Tibial nerve (tissue), 4 donors: ENCODE measurements around the gene SHLD2. TPM values are rescaled to one million over a fixed set of nuclear protein-coding genes. Genes with fewer than 3 reads are reported as not detected.
A peak's percentile ranks its signal among the peaks of the same experiment; 100 is the strongest.
"Not testable (repeated sequence)": the region's sequence is repeated elsewhere in the genome, so short reads cannot be mapped to it uniquely, and the experiment has no call there.

ENCODE experiments used
- DNase-seq, 2 donors: peaks; one replicate each; pipeline ENCODE4 v3.0.0-alpha.2; 2019; ENCODE audit warnings: low spot score in 2 of 2
- H3K27ac ChIP-seq, 4 donors: fragments of 200-600 bp; sonication (generic) in 3 of 4; one replicate each; pipeline ENCODE4 v1.5.1; 2017 to 2019; ENCODE audit warnings: mild to moderate bottlenecking in 1 of 4
- H3K27me3 ChIP-seq, 2 donors: fragments of 200-600 bp; sonication (generic) in 1 of 2; one replicate each; pipeline versions ENCODE4 v1.5.1 to v1.6.0; 2017 to 2019
- H3K36me3 ChIP-seq, 3 donors: fragments of 200-600 bp; sonication (generic); one replicate each; pipeline ENCODE4 v1.5.1; 2018 to 2019
- H3K4me1 ChIP-seq, 4 donors: fragments of 200-600 bp; sonication (generic) in 3 of 4; one replicate each; pipeline ENCODE4 v1.5.1; 2017 to 2019
- H3K4me3 ChIP-seq, 4 donors: fragments of 200-600 bp; sonication (generic) in 3 of 4; one replicate each; pipeline ENCODE4 v1.5.1; 2017 to 2019; ENCODE audit warnings: mild to moderate bottlenecking in 1 of 4, moderate library complexity in 1 of 4
- H3K9me3 ChIP-seq, 4 donors: fragments of 200-600 bp; sonication (generic) in 3 of 4; one replicate each; pipeline ENCODE4 v1.5.1; 2017 to 2019
- EP300 ChIP-seq, 2 donors: sonication (generic); formaldehyde crosslinking; IDR thresholded peaks; one replicate each; pipeline ENCODE4 v1.6.1; 2017; ENCODE audit warnings: antibody characterized with exemption in 2 of 2, mild to moderate bottlenecking in 1 of 2
- WGBS, 2 donors: methylation state at CpG; one replicate each; pipeline ENCODE4 v1.1.5; 2018; 5-methylcytosine and 5-hydroxymethylcytosine counted together
- total RNA-seq, 4 donors: library from RNA; depleted of rRNA; stranded (reverse); fragments of >200 nt; gene quantifications; one replicate each; pipeline ENCODE4 v1.1.0, GENCODE V29; 2016

SHLD2 gene
- total RNA-seq, 4 donors from 2014 or later, result 14.1 to 39.6 (median 28.6) TPM

DNA sequence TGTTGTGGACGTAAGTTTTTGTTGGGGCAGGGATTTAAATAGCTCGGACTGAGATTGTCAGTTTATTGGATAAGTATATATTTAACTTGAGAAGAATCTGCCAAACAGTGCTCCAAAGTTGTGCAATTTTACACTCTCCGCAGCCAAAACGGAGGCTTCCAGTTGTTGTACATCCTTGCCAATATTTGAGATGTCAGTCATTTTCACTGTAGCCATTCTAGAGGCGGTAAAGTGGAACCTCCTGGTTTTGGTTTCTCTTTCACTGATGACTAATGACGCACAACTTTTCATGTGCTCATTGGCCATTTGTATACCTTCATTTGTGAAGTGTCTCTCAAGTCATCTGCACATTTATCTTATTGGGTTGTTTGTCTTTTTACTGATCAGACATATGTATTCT lies 105.9 kb downstream of the SHLD2 start:
- not testable (repeated sequence) for H3K9me3 ChIP-seq, H3K4me1 ChIP-seq, H3K4me3 ChIP-seq, H3K27ac ChIP-seq, H3K36me3 ChIP-seq, H3K27me3 ChIP-seq
- 68 to 77% methylated on average over 6 of the region's 6 CpGs for WGBS, 2 donors
- TF ChIP-seq EP300 (IDR thresholded peaks at IDR 0.05), result peak in 1 of 2 donors; percentile 27
- DNase-seq, result peak in 1 of 2 donors; percentile 34

DNA sequence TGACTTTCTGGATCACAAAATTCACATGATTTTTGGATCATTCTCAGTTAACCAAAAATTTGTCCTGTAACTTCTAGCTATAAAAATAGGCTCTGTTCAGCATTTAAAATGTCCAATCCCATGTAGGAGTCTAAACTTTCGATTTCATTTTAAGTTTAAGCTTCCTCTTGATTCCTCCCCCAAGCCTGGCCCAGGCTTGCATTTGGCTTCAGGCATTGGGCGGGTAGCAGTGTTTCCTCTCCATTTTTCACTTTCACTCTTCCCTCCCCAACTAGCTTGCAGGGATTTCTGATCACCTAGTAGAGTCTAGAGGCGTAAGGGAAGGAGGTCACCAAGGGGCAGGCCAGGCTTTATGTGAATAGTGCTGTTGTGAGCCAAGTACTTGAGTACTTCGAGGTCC lies 109.8 kb downstream of the SHLD2 start:
- 24 to 41% methylated on average over 3 of the region's 4 CpGs for WGBS, 2 donors
- not testable (repeated sequence) for H3K4me3 ChIP-seq, H3K27ac ChIP-seq, DNase-seq, H3K27me3 ChIP-seq, H3K9me3 ChIP-seq, H3K36me3 ChIP-seq
- peaks cover 0 to 15% (median 0%) of the 10 kb centered on the region in 4 donors for H3K4me1 ChIP-seq

DNA sequence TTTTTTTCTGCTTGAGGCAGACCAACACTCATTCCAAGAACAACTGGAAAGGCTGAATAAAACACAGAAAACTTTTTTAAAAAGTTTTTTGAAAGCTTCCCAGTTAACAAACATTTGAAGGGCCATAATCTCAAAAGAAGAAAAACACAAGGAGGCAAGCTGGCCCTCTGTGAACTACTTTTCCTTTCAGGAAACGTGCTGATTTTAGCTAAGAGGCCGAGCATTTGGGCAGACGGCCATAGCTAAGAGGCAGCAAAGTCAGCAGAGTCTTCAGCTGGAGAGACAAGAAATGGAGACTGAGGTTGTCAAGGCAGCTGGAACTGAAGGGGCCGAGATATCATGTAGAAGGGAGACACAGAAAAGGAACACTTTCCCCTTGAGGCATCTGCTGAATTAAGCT lies 111.9 kb downstream of the SHLD2 start:
- H3K9me3 ChIP-seq, H3K27me3 ChIP-seq, DNase-seq, H3K4me3 ChIP-seq, H3K27ac ChIP-seq, H3K36me3 ChIP-seq: not testable (repeated sequence)
- H3K4me1 ChIP-seq, result peaks cover 0 to 15% (median 0%) of the 10 kb centered on the region in 4 donors
- WGBS, 2 donors, result 54 to 57% methylated on average over 4 of the region's 4 CpGs

DNA sequence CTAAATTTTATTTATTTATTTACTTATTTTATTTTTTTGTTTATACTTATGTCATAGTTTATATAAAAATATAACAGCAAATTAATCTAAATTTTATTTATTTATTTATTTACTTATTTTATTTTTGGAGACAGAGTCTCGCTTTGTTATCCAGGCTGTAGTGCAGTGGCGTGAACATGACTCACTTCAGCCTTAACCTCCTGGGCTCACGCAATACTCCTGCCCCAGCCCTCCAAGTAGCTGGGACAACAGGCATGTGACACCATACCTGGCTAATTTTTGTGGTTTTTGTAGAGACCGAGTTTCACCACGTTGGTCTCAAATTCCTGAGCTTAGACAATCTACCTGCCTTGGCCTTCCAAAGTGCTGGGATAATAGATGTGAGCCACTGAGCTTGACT lies 115.3 kb downstream of the SHLD2 start:
- 94 to 95% methylated on average over 5 of the region's 5 CpGs for WGBS, 2 donors
- not testable (repeated sequence) for H3K9me3 ChIP-seq, H3K27ac ChIP-seq, DNase-seq, H3K4me1 ChIP-seq, H3K4me3 ChIP-seq, H3K27me3 ChIP-seq
- peaks cover 0 to 17% (median 0%) of the 10 kb centered on the region in 3 donors for H3K36me3 ChIP-seq

DNA sequence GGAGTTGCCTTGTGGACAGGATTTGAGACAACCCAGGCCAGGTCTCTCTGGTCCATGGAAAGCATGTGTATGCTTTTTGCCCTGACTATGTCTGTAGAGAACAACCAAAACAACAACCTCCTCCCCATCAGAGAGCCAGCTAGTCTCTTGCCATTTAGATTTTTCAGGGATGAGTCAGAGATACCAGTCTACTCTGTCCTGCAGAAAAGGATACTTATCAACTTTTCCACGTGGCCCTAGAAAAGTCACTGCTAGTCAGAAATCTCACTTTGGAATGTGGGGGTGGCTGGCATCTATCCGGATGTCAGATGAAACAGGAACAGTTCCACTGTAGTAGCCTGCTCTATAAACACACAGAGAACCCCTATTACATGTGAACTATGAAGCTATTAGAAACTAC lies 116.8 kb downstream of the SHLD2 start:
- H3K9me3 ChIP-seq, DNase-seq, H3K4me1 ChIP-seq, H3K27me3 ChIP-seq, H3K4me3 ChIP-seq, H3K27ac ChIP-seq: not testable (repeated sequence)
- peaks cover 0 to 17% (median 0%) of the 10 kb centered on the region in 3 donors for H3K36me3 ChIP-seq
- WGBS, 2 donors, result 63 to 72% methylated on average over 2 of the region's 2 CpGs

DNA sequence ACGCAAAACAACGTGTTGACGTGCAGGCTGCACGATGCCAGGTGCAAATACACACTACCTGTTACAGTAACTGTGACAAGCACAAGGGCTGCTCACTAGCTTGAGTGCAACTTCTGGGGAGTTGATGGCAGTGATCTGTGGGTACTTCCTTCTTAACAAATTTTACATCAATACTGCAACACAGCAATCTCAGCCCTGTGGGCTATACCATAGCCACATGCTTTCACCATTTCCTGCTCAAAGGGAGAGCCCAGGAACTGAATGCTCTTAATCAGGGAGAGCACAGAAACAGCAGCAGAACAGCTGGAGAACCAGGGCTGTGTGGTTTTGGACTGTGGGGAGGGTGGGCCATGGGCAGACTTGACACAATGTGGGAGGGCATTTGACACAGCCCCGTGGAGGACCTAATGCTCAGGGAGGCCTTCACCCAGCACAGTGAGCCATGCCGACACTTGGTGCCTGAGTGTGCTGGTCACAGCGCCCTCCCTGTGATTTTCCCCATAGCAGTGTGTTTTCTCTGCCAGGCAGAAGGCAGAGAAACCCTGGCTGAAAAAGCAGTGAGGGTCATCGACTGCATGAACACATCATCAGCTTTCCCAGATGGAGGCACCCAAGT lies 118.3 kb downstream of the SHLD2 start:
- peaks cover 0 to 17% (median 0%) of the 10 kb centered on the region in 3 donors for H3K36me3 ChIP-seq
- not testable (repeated sequence) for H3K4me1 ChIP-seq, H3K9me3 ChIP-seq, DNase-seq, H3K27me3 ChIP-seq, H3K4me3 ChIP-seq, H3K27ac ChIP-seq
- 82 to 100% methylated on average over 4 to 8 of the region's 8 CpGs for WGBS, 2 donors

DNA sequence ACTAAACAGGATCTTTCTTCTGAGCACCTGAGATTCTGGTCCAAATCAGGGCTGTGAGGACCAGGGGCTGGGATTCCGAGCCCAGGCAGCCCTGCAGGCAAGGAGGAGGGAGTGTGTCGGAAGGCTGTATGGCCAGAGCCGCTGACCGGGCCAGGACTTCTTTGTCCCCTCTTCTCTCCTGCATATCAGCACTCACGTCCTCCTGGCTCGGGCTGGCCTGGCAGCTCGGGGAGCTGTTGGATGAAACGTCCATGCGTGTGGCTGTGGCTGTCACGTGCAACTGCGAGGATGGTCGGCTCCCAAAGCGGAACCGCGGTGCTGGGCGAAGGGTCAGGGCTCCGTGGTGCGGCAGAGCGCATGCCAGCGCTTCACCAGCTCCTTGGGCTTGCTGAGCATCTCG lies 118.8 kb downstream of the SHLD2 start:
- not testable (repeated sequence) for H3K9me3 ChIP-seq, DNase-seq, H3K27me3 ChIP-seq, H3K4me3 ChIP-seq, H3K27ac ChIP-seq, H3K4me1 ChIP-seq
- WGBS, 2 donors, result 82% methylated on average over 19 of the region's 21 CpGs; no CpG with 5 or more reads in 1 of the 2 donors
- H3K36me3 ChIP-seq, result peaks cover 0 to 17% (median 0%) of the 10 kb centered on the region in 3 donors

DNA sequence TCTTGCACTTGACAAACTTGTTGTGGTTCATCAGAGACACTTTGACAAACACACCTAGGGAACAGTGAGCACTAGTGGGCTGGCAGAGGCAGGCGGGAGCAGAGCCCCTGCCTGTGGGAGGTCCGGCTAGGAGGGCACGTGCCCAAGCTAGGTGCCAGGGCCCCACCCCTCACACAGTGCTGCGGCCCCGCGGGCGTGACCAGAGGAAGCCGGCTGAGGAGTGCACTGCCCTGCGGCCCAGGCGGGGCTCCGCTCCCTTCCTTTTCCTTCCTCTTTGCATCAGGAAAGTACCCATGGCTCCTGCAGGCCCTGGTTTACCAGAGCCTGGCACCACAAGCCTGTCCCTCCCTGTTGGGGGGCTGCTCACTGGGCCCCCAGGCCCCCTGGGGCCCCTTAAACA lies 121.1 kb downstream of the SHLD2 start:
- WGBS, 2 donors, result 97% methylated on average over 6 of the region's 11 CpGs; no CpG with 5 or more reads in 1 of the 2 donors
- not testable (repeated sequence) for DNase-seq

DNA sequence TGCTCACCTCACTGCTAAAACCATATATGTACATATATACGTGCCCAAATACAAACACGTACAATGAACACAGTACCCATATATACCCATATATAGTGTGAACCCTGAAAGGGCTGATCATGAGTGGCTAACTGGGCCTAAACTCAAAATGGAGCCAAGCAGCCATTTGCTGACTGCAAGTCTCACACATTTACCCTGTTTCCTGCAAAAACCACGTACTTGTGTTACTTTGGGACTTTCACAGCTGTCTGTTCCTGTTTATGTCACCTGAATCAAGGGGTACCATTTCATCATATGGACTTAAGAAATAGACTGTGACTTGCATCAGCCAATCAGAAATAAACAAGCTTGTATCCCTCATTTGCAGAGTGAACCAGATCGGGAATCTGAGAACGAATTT lies 124.4 kb downstream of the SHLD2 start:
- H3K4me1 ChIP-seq, H3K27me3 ChIP-seq, H3K4me3 ChIP-seq, H3K9me3 ChIP-seq, H3K27ac ChIP-seq, H3K36me3 ChIP-seq, DNase-seq: not testable (repeated sequence)
- WGBS, 2 donors, result 40% methylated on average over 1 of the region's 5 CpGs; no CpG with 5 or more reads in 1 of the 2 donors

More for the DNA sequence above, 121.1 kb downstream of the SHLD2 start:
- H3K4me1 ChIP-seq, H3K9me3 ChIP-seq, H3K27me3 ChIP-seq, H3K4me3 ChIP-seq, H3K27ac ChIP-seq: not testable (repeated sequence)
- H3K36me3 ChIP-seq, result peaks cover 0 to 17% (median 0%) of the 10 kb centered on the region in 3 donors

DNA sequence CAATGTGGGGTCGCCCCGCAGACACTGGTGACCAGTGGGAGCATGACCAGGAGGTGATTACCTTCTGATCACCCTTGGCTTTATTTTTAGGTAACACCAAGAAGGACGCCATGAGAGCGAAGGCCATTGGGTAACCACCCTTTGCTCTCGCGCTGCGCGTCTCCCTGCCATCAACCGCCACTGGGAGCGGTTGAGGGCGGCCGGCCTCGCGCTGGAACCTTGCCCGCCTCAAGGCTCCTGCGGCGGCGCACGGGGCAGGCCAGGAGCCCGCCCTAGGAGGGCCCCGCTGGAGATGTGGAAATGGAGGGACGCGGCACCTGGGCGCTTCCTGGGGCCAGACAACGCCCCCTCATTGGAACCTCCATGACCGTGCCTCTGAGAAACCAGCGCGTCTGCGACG lies 127.8 kb downstream of the SHLD2 start:
- H3K36me3 ChIP-seq, DNase-seq, H3K27ac ChIP-seq, H3K27me3 ChIP-seq, H3K4me3 ChIP-seq, H3K4me1 ChIP-seq, H3K9me3 ChIP-seq: not testable (repeated sequence)
- WGBS, 2 donors, result 89 to 92% methylated on average over 12 to 15 of the region's 30 CpGs

DNA sequence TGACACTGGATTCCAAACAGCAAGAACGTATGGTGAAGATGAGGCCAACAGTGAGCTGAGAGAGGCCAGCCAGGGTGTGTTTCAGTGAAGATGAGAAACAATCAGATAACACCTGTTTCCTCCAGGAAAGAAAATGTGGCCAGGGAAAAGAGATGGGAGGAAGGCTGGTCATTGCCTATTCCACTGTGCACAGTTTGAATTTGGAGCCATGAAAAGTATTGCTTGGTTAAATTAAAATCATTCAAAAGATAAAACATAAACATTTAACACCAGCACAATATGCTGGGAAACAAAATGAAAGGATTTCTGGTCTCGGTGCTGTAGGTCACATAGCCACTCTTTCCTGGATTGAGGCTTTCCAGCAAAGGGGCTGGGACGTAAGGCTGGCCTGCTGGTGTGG lies 130.1 kb downstream of the SHLD2 start, which contains the start of gene NUTM2A:
Gene NUTM2A, plus strand, starts transcription at position 301 of the 400 bp plus-strand sequence. CDS start 383 bp downstream, outside the sequence.
- WGBS, 2 donors, result no CpG with 5 or more reads among the region's 3 CpGs
- H3K27ac ChIP-seq, H3K4me3 ChIP-seq, H3K9me3 ChIP-seq, H3K36me3 ChIP-seq, H3K4me1 ChIP-seq, H3K27me3 ChIP-seq, DNase-seq: not testable (repeated sequence)

DNA sequence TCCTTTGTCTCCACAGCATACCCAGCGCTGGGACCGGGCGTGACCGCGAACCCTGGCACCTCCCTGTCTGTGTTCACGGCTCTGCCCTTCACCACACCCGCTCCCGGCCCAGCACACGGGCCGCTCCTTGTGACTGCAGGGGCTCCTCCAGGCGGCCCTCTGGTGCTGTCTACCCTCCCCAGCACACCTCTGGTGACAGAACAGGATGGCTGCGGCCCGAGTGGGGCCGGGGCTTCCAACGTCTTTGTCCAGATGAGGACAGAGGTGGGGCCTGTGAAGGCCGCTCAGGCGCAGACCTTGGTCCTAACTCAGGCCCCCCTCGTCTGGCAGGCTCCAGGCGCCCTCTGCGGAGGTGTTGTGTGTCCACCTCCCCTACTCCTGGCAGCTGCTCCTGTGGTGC lies 133.2 kb downstream of the SHLD2 start:
- not testable (repeated sequence) for H3K9me3 ChIP-seq, DNase-seq, H3K36me3 ChIP-seq, H3K4me1 ChIP-seq, H3K27me3 ChIP-seq, H3K4me3 ChIP-seq, H3K27ac ChIP-seq
- 93% methylated on average over 8 of the region's 20 CpGs; no CpG with 5 or more reads in 1 of the 2 donors for WGBS, 2 donors

DNA sequence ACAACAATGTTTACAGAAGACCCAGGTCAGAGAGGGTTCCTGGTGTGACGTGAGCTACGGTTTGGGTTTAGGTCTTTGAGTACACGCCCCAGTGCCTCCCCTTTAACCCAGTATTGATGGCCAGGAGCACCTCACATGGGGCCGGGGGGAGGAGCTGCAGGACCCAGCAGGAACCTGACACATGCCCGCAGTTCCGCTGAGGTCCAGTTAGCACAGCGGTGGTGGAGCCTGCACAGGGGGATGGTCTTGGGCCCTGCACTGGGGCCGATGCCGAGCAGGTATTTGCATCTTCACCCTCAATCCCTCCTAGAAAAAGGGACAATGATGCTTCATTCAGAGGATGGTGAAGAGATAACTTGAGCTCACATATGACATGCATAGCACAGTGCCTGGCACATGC lies 134.2 kb downstream of the SHLD2 start:
- not testable (repeated sequence) for H3K9me3 ChIP-seq, H3K4me3 ChIP-seq, H3K27ac ChIP-seq, H3K4me1 ChIP-seq, H3K36me3 ChIP-seq, DNase-seq, H3K27me3 ChIP-seq
- 89% methylated on average over 7 to 9 of the region's 9 CpGs for WGBS, 2 donors

DNA sequence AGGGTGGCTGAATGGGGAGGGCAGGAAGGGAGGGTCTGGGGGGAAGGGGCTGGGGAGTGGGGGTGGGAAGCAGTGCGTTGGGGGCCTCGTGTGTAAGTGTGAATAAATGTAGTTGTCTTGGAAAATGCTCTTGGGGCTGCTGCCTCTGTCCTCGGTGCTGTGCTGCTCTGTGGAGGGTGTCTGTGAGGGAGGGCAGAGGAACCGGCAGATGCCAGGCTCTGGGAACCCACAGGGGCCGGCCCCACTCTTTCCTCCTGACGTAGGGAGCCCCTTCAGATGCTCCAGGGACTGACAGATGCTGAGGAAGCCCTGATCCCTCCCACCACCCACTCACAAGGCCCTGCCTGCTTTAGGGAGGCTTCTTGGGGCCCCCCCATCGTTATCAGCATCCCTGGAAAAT lies 139.8 kb downstream of the SHLD2 start:
- WGBS, 2 donors, result 67 to 80% methylated on average over 1 of the region's 7 CpGs
- not testable (repeated sequence) for H3K9me3 ChIP-seq, H3K27me3 ChIP-seq, H3K4me1 ChIP-seq, H3K36me3 ChIP-seq, H3K4me3 ChIP-seq, DNase-seq, H3K27ac ChIP-seq
